Neural cell (in vitro differentiated cells): ENCODE results near the gene ADARB2. TPM values are rescaled to one million over a fixed set of nuclear protein-coding genes. Genes with fewer than 3 reads are reported as not detected.

Experiments used
- H2AFZ ChIP-seq: fragments of 200-600, 300-800 bp; sonication (generic), shearing (Covaris generic); 2 replicates; pipeline ENCODE4 v1.6.0; 2014; ENCODE audit warnings: low read depth, mild to moderate bottlenecking, antibody characterized with exemption, low read length, moderate library complexity
- H3F3A ChIP-seq: fragments of 200-600 bp; shearing (Covaris generic); 2 replicates; pipeline ENCODE4 v1.6.1; 2016; ENCODE audit warnings: mild to moderate bottlenecking, moderate library complexity, mixed read lengths, antibody characterized with exemption, low read length; ENCODE audit not compliant: insufficient read depth, poor library complexity, severe bottlenecking
- H3K27ac ChIP-seq: fragments of 200-600, 300-800 bp; sonication (generic), shearing (Covaris generic); 2 replicates; pipeline ENCODE4 v1.5.1; 2014; ENCODE audit warnings: mild to moderate bottlenecking, low read length, moderate library complexity
- H3K27me3 ChIP-seq: fragments of 300-800, 200-600 bp; sonication (generic), shearing (Covaris generic); 2 replicates; pipeline ENCODE4 v1.6.0; 2014; ENCODE audit warnings: mild to moderate bottlenecking, low read depth, low read length, moderate library complexity; ENCODE audit not compliant: insufficient read depth
- H3K36me3 ChIP-seq: fragments of 300-800, 200-600 bp; sonication (generic), shearing (Covaris generic); 2 replicates; pipeline ENCODE4 v1.5.1; 2014; ENCODE audit warnings: mild to moderate bottlenecking, antibody characterized with exemption, low read length, moderate library complexity; ENCODE audit not compliant: insufficient read depth
- H3K4me2 ChIP-seq: fragments of 300-800, 200-600 bp; sonication (generic), shearing (Covaris generic); 2 replicates; pipeline ENCODE4 v1.6.0; 2014; ENCODE audit warnings: mild to moderate bottlenecking, low read length
- H3K4me3 ChIP-seq: fragments of 300-800, 200-600 bp; sonication (generic), shearing (Covaris generic); 2 replicates; pipeline ENCODE4 v1.5.1; 2014; ENCODE audit warnings: mild to moderate bottlenecking, low read length, moderate library complexity
- H3K79me2 ChIP-seq: fragments of 200-600 bp; shearing (Covaris generic); replicated peaks from 2 replicates; pipeline ENCODE4 v1.6.0; 2014; ENCODE audit warnings: mild to moderate bottlenecking, low read length, moderate library complexity; ENCODE audit not compliant: insufficient read depth
- H3K9ac ChIP-seq: fragments of 300-800, 200-600 bp; sonication (generic), shearing (Covaris generic); 2 replicates; pipeline ENCODE4 v1.6.1; 2016; ENCODE audit warnings: mild to moderate bottlenecking, low read length, mixed read lengths
- H3K9me2 ChIP-seq: fragments of 200-600 bp; shearing (Covaris generic); 2 replicates; pipeline ENCODE4 v1.6.1; 2016; ENCODE audit warnings: mild to moderate bottlenecking, low read length, mixed read lengths; ENCODE audit not compliant: insufficient read depth
- H3K9me3 ChIP-seq: fragments of 200-600, 300-800 bp; sonication (generic), shearing (Covaris generic); 2 replicates; pipeline ENCODE4 v1.6.1; 2016; ENCODE audit warnings: mild to moderate bottlenecking, mixed run types, low read length, moderate library complexity, mixed read lengths
- H4K20me1 ChIP-seq: fragments of 200-600 bp; shearing (Covaris generic); 2 replicates; pipeline ENCODE4 v1.6.1; 2016; ENCODE audit warnings: mild to moderate bottlenecking, mixed run types; ENCODE audit not compliant: insufficient read depth
- CTCF ChIP-seq: fragments of 450-650 bp; IDR thresholded peaks from 2 replicates; pipeline ENCODE4 v1.5.1; 2014; ENCODE audit warnings: antibody characterized with exemption, mild to moderate bottlenecking, moderate library complexity; ENCODE audit not compliant: poor library complexity, severe bottlenecking
- EP300 ChIP-seq: fragments of 450-650 bp; conservative IDR thresholded peaks from 2 replicates; pipeline ENCODE4 v1.6.1; 2014; ENCODE audit warnings: antibody characterized with exemption, mild to moderate bottlenecking, moderate library complexity; ENCODE audit not compliant: poor library complexity, severe bottlenecking
- EZH2 ChIP-seq: fragments of 200-600, 300-800 bp; shearing (Covaris generic), sonication (generic); IDR thresholded peaks from 2 replicates; pipeline ENCODE4 v1.6.1; 2014; ENCODE audit warnings: antibody characterized with exemption, low read length, borderline replicate concordance, mild to moderate bottlenecking; ENCODE audit not compliant: insufficient read depth, poor library complexity, severe bottlenecking
- MXI1 ChIP-seq: fragments of 450-650 bp; conservative IDR thresholded peaks from 2 replicates; pipeline ENCODE4 v1.6.1; 2014; ENCODE audit warnings: antibody characterized with exemption, mild to moderate bottlenecking; ENCODE audit not compliant: poor library complexity, severe bottlenecking
- POLR2AphosphoS5 ChIP-seq: IDR thresholded peaks from 2 replicates; pipeline ENCODE4 v1.6.1; 2012
- RAD21 ChIP-seq: fragments of 450-650 bp; conservative IDR thresholded peaks from 2 replicates; pipeline ENCODE4 v1.6.1; 2014; ENCODE audit warnings: antibody characterized with exemption, mild to moderate bottlenecking, moderate library complexity
- SMC3 ChIP-seq: fragments of 450-650 bp; conservative IDR thresholded peaks from 2 replicates; pipeline ENCODE4 v1.6.1; 2014; ENCODE audit warnings: antibody characterized with exemption, mild to moderate bottlenecking, moderate library complexity; ENCODE audit not compliant: poor library complexity
- TAF1 ChIP-seq: IDR thresholded peaks from 2 replicates; pipeline ENCODE4 v1.6.1; 2012; ENCODE audit warnings: low read depth
- polyA plus RNA-seq: library from polyadenylated mRNA; depleted of rRNA; stranded (reverse); fragments of >200 nt; gene quantifications from 2 replicates; pipeline ENCODE4 v1.2.3, GENCODE V29; 2014
- TF ChIP-seq, protein P1 (sequence below): IDR thresholded peaks from 2 replicates; pipeline ENCODE4 v1.6.1; 2012; ENCODE audit warnings: borderline replicate concordance

Gene ADARB2
- polyA plus RNA-seq, 1 donor from 2014 or later = 3.6 TPM

GRCh38 chr10:1339396-1339795 lies 397.9 kb downstream of the ADARB2 start:
- H3K27ac ChIP-seq = no peak overlapping the region
- H4K20me1 ChIP-seq = no peaks in the 10 kb centered on the region
- H3K79me2 ChIP-seq = no peaks in the 10 kb centered on the region
- H3K9ac ChIP-seq = no peak overlapping the region
- H3K4me3 ChIP-seq = no peak overlapping the region
- H3K4me2 ChIP-seq = no peak overlapping the region
- no peaks in the 10 kb centered on the region for H3K36me3 ChIP-seq
- TF ChIP-seq, protein P1, sequence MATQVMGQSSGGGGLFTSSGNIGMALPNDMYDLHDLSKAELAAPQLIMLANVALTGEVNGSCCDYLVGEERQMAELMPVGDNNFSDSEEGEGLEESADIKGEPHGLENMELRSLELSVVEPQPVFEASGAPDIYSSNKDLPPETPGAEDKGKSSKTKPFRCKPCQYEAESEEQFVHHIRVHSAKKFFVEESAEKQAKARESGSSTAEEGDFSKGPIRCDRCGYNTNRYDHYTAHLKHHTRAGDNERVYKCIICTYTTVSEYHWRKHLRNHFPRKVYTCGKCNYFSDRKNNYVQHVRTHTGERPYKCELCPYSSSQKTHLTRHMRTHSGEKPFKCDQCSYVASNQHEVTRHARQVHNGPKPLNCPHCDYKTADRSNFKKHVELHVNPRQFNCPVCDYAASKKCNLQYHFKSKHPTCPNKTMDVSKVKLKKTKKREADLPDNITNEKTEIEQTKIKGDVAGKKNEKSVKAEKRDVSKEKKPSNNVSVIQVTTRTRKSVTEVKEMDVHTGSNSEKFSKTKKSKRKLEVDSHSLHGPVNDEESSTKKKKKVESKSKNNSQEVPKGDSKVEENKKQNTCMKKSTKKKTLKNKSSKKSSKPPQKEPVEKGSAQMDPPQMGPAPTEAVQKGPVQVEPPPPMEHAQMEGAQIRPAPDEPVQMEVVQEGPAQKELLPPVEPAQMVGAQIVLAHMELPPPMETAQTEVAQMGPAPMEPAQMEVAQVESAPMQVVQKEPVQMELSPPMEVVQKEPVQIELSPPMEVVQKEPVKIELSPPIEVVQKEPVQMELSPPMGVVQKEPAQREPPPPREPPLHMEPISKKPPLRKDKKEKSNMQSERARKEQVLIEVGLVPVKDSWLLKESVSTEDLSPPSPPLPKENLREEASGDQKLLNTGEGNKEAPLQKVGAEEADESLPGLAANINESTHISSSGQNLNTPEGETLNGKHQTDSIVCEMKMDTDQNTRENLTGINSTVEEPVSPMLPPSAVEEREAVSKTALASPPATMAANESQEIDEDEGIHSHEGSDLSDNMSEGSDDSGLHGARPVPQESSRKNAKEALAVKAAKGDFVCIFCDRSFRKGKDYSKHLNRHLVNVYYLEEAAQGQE = no peak
- no peak for TF ChIP-seq EP300
- TF ChIP-seq SMC3 = no peak
- no peak for TF ChIP-seq MXI1
- no peak for TF ChIP-seq EZH2
- TF ChIP-seq POLR2AphosphoS5 = no peak
- no peak for TF ChIP-seq RAD21
- no peak for TF ChIP-seq TAF1
- no peaks in the 10 kb centered on the region for H3K9me3 ChIP-seq
- no peaks in the 10 kb centered on the region for H3K9me2 ChIP-seq
- H2AFZ ChIP-seq = no peak overlapping the region
- H3K27me3 ChIP-seq = no peaks in the 10 kb centered on the region
- no peaks in the 10 kb centered on the region for H3F3A ChIP-seq

DNA sequence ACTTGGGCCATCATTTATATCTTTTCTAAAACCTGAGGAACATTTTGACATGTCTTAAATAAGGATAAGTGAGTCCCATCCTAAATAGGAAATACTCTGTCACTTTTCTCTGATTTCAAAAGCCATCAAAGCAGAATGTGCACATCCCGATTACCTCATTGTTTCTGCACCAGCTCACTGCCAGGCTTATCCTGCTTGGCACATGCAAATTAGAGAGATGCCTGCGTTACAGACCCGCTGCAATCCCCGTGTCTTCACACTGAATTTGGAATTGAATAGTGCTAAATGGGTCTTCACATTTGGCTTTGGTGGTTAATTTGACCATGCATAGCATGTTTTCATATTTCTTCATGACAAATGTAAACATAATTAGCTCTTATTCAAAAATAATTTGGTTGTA lies 401.7 kb downstream of the ADARB2 start:
- H3K9ac ChIP-seq = no peak overlapping the region
- H3K9me3 ChIP-seq = no peaks in the 10 kb centered on the region
- H3K9me2 ChIP-seq = no peaks in the 10 kb centered on the region
- TF ChIP-seq TAF1 (no peak), RAD21 (no peak), EP300 (no peak), EZH2 (no peak), MXI1 (no peak), CTCF (no peak), SMC3 (no peak), POLR2AphosphoS5 (no peak)
- TF ChIP-seq, protein P1 = no peak
- H3K4me2 ChIP-seq = no peak overlapping the region
- H3F3A ChIP-seq = no peaks in the 10 kb centered on the region
- no peak overlapping the region for H3K4me3 ChIP-seq
- no peaks in the 10 kb centered on the region for H3K27me3 ChIP-seq
- no peaks in the 10 kb centered on the region for H3K79me2 ChIP-seq
- no peak overlapping the region for H3K27ac ChIP-seq
- H3K36me3 ChIP-seq = no peaks in the 10 kb centered on the region
- no peaks in the 10 kb centered on the region for H4K20me1 ChIP-seq
- no peak overlapping the region for H2AFZ ChIP-seq
